GM23248 (cell line): Measurements from ENCODE around the gene SIX2.

Experiments
- EZH2 ChIP-seq: fragments of 200-600 bp; sonication (generic); IDR thresholded peaks from 2 replicates; pipeline ENCODE4 v1.6.1; 2018; ENCODE audit warnings: antibody characterized with exemption, mild to moderate bottlenecking; ENCODE audit not compliant: insufficient read depth, poor library complexity, severe bottlenecking
- EZH2phosphoT487 ChIP-seq: fragments of 200-600 bp; sonication (generic); IDR thresholded peaks from 2 replicates; pipeline ENCODE4 v1.6.1; 2018; ENCODE audit warnings: antibody characterized with exemption, moderate library complexity, mild to moderate bottlenecking, low read depth; ENCODE audit not compliant: insufficient read depth

DNA sequence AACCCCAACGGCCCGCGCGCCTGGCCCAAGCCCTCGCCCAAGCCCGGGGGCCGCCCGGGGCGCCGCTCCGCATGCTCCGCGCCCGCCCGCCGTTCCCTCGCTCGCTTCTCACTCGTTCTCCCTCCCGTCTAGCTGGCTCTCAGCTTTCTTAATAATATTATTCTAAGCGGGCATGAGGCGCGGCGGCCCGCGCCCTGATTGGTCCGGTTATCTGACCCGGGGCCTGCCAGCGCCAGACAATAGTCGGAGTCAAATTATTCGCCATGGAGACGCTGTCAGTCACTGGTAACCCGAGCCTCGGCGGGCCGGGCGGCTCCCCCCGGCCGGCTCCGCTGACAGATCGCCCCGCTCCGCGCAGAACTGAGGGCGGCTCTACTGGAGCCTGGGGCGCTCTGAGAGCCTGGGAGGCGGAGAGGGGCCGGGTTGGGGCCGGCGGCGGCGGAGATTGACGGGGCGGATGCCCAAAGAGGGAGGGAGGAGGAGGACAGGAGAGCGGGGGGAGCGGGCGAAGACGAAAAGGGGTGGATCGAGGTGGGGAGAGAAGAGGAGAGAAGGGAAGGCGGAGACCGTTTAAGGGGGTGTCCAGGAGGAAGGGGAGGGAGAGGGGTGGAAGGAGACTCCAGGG, at the start of gene SIX2:
- no peak for TF ChIP-seq EZH2
- no peak for TF ChIP-seq EZH2phosphoT487
